H9 (cell line): ENCODE results near the gene TAP2. TPM values are rescaled to one million over a fixed set of nuclear protein-coding genes. Genes with fewer than 3 reads are reported as not detected.

Experiments used
- DNase-seq: peaks from one replicate; pipeline ENCODE4 v3.0.0-alpha.2; 2017
- H2AFZ ChIP-seq: one replicate; pipeline ENCODE4 v1.6.1; 2013; ENCODE audit warnings: mild to moderate bottlenecking, low read length, control low read depth, moderate library complexity
- H2AK5ac ChIP-seq: 2 replicates; pipeline ENCODE4 v1.6.1; 2013; ENCODE audit warnings: low read length, control low read depth, mixed read lengths; ENCODE audit not compliant: insufficient read length
- H2BK120ac ChIP-seq: one replicate; pipeline ENCODE4 v1.6.1; 2013; ENCODE audit warnings: low read depth, mild to moderate bottlenecking, low read length, control low read depth, inconsistent platforms; ENCODE audit not compliant: poor library complexity, severe bottlenecking
- H2BK12ac ChIP-seq: 2 replicates; pipeline ENCODE4 v1.6.1; 2013; ENCODE audit warnings: low read length, control low read depth, mixed read lengths, low read depth; ENCODE audit not compliant: insufficient read length
- H2BK15ac ChIP-seq: 2 replicates; pipeline ENCODE4 v1.6.1; 2013; ENCODE audit warnings: low read depth, low read length, control low read depth
- H2BK20ac ChIP-seq: one replicate; pipeline ENCODE4 v1.6.1; 2013; ENCODE audit warnings: low read depth, mild to moderate bottlenecking, low read length, control low read depth, inconsistent platforms; ENCODE audit not compliant: poor library complexity, severe bottlenecking
- H2BK5ac ChIP-seq: 2 replicates; pipeline ENCODE4 v1.6.1; 2013; ENCODE audit warnings: low read length, control low read depth, mixed read lengths; ENCODE audit not compliant: insufficient read length
- H3K14ac ChIP-seq: 2 replicates; pipeline ENCODE4 v1.6.1; 2013; ENCODE audit warnings: low read length, control low read depth; ENCODE audit not compliant: insufficient read depth
- H3K18ac ChIP-seq: 2 replicates; pipeline ENCODE4 v1.6.1; 2013; ENCODE audit warnings: low read depth, mild to moderate bottlenecking, mixed read lengths, low read length, control low read depth; ENCODE audit not compliant: insufficient read length
- H3K23ac ChIP-seq: 2 replicates; pipeline ENCODE4 v1.6.1; 2013; ENCODE audit warnings: low read length, control low read depth, mixed read lengths, low read depth; ENCODE audit not compliant: insufficient read length
- H3K23me2 ChIP-seq: 2 replicates; pipeline ENCODE4 v1.6.1; 2013; ENCODE audit warnings: low read depth, mild to moderate bottlenecking, mixed read lengths, low read length, control low read depth; ENCODE audit not compliant: insufficient read length, poor library complexity, severe bottlenecking
- H3K27ac ChIP-seq: 2 replicates; pipeline ENCODE4 v1.5.1; 2013; ENCODE audit warnings: low read length, control low read depth, mixed read lengths, low read depth; ENCODE audit not compliant: insufficient read length
- H3K27me3 ChIP-seq: 2 replicates; pipeline ENCODE4 v1.6.1; 2013; ENCODE audit warnings: low read length, control low read depth, inconsistent platforms; ENCODE audit not compliant: insufficient read depth
- H3K4ac ChIP-seq: 2 replicates; pipeline ENCODE4 v1.6.1; 2013; ENCODE audit warnings: low read depth, mild to moderate bottlenecking, control low read depth, inconsistent platforms, low read length, moderate library complexity
- H3K4me1 ChIP-seq: 2 replicates; pipeline ENCODE4 v1.6.1; 2013; ENCODE audit warnings: low read length, control low read depth, inconsistent platforms; ENCODE audit not compliant: insufficient read depth
- H3K4me2 ChIP-seq: 2 replicates; pipeline ENCODE4 v1.6.1; 2013; ENCODE audit warnings: low read length, control low read depth, mixed read lengths; ENCODE audit not compliant: insufficient read length, insufficient read depth
- H3K56ac ChIP-seq: 2 replicates; pipeline ENCODE4 v1.6.1; 2013; ENCODE audit warnings: low read depth, mild to moderate bottlenecking, mixed read lengths, low read length, control low read depth; ENCODE audit not compliant: insufficient read length
- H3K79me1 ChIP-seq: 2 replicates; pipeline ENCODE4 v1.6.1; 2013; ENCODE audit warnings: low read depth, mild to moderate bottlenecking, moderate library complexity, low read length, control low read depth, inconsistent platforms; ENCODE audit not compliant: insufficient read depth, poor library complexity, severe bottlenecking
- H3K79me2 ChIP-seq: 2 replicates; pipeline ENCODE4 v1.6.1; 2013; ENCODE audit warnings: low read length, control low read depth, inconsistent platforms; ENCODE audit not compliant: insufficient read depth
- H3K9ac ChIP-seq: 2 replicates; pipeline ENCODE4 v1.6.1; 2013; ENCODE audit warnings: low read length, control low read depth, mixed read lengths; ENCODE audit not compliant: insufficient read length; ENCODE audit errors: extremely low read depth
- H3K9me3 ChIP-seq: one replicate; pipeline ENCODE4 v1.6.1; 2013; ENCODE audit warnings: low read depth, low read length, inconsistent platforms; ENCODE audit not compliant: control insufficient read depth
- H3T11ph ChIP-seq: one replicate; pipeline ENCODE4 v1.6.1; 2013; ENCODE audit warnings: mild to moderate bottlenecking, low read length, control low read depth, inconsistent platforms
- H4K20me1 ChIP-seq: one replicate; pipeline ENCODE4 v1.6.1; 2013; ENCODE audit not compliant: control insufficient read depth, insufficient read length, insufficient read depth
- H4K5ac ChIP-seq: 2 replicates; pipeline ENCODE4 v1.6.1; 2013; ENCODE audit warnings: low read depth, mild to moderate bottlenecking, mixed read lengths, low read length, control low read depth; ENCODE audit not compliant: insufficient read length
- H4K8ac ChIP-seq: replicated peaks from 2 replicates; pipeline ENCODE4 v1.6.1; 2013; ENCODE audit warnings: low read length, control low read depth, mixed read lengths, low read depth; ENCODE audit not compliant: insufficient read length
- H4K91ac ChIP-seq: 2 replicates; pipeline ENCODE4 v1.6.1; 2013; ENCODE audit warnings: low read depth, mild to moderate bottlenecking, moderate library complexity, mixed read lengths, low read length, control low read depth; ENCODE audit not compliant: insufficient read length
- H3K27ac Mint-ChIP-seq, 3 experiments: 2 replicates in 2 of 3; 3 replicates in 1 of 3; pipeline ENCODE4 v1.8.0; 2020 to 2021; ENCODE audit warnings: mixed read lengths in 3 of 3, mild to moderate bottlenecking in 1 of 3, moderate library complexity in 1 of 3
- H3K27me3 Mint-ChIP-seq: 2 replicates; pipeline ENCODE4 v1.8.0; 2021; ENCODE audit warnings: low read depth, mild to moderate bottlenecking, moderate library complexity, mixed read lengths
- H3K36me3 Mint-ChIP-seq, 3 experiments: 2 replicates in 2 of 3; 3 replicates in 1 of 3; pipeline ENCODE4 v1.8.0; 2020 to 2021; ENCODE audit warnings: low read depth in 3 of 3, mixed read lengths in 3 of 3; ENCODE audit not compliant: insufficient read depth in 1 of 3
- H3K4me1 Mint-ChIP-seq, 2 experiments: 2 replicates each; pipeline ENCODE4 v1.8.0; 2020; ENCODE audit warnings: mixed read lengths in 2 of 2
- H3K4me3 Mint-ChIP-seq, 2 experiments: 2 replicates in 1 of 2; 3 replicates in 1 of 2; pipeline ENCODE4 v1.8.0; 2020 to 2021; ENCODE audit warnings: mild to moderate bottlenecking in 2 of 2, mixed read lengths in 2 of 2, moderate library complexity in 1 of 2
- H3K9me3 Mint-ChIP-seq, 2 experiments: 2 replicates in 1 of 2; 3 replicates in 1 of 2; pipeline ENCODE4 v1.8.0; 2020; ENCODE audit warnings: mild to moderate bottlenecking in 2 of 2, mixed read lengths in 2 of 2, moderate library complexity in 1 of 2
- WGBS: extraction: QIAGEN DNeasy Blood & Tissue Kit; methylation state at CpG from one replicate; pipeline ENCODE4 v1.1.7; 2013; ENCODE audit warnings: missing lambda C conversion rate, low lambda C conversion rate, mixed read lengths; ENCODE audit not compliant: insufficient read length; ENCODE audit errors: extremely low coverage; 5-methylcytosine and 5-hydroxymethylcytosine counted together
- total RNA-seq: library from RNA; stranded (reverse); gene quantifications from 2 replicates; pipeline ENCODE4 v1.2.1, GENCODE V29; 2021
- TF ChIP-seq, protein P1 (sequence below): fragments of 200-600 bp; sonication (generic); conservative IDR thresholded peaks from 3 replicates; pipeline ENCODE4 v1.8.0; 2021; ENCODE audit warnings: antibody characterized with exemption, mild to moderate bottlenecking

The TAP2 gene
- total RNA-seq, 1 experiment from 2014 or later, result 16.3 TPM

DNA sequence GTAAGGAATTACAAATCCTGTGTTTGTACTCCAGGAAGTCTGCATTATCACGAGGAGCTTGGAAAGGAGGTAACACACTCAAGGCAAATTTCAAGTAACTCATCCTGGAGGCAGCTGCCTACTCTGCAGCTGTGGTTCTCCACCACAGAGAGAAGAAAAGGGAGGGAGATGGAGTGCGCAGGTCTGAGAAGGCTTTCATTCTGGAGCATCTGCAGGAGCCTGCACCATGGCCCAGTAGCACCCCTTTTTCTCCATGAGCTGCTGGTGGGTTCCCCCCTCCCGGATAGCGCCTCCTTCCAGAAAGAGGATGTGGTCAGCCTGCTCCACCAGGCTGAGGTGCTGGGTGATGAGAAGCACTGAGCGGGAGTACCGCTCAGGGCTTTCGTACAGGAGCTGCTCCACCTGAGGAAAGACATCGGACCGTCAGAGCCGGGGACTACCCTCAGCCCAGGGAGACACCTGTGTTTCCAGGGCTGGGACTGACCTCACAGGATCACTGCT, 6.9 kb upstream of the TAP2 start:
- Histone ChIP-seq H3K56ac (no peak overlapping the region), H2BK20ac (no peak overlapping the region), H3K23me2 (peaks cover 11% of the 10 kb centered on the region), H4K5ac (no peak overlapping the region), H3K27ac (no peak overlapping the region), H3K23ac (no peak overlapping the region), H2BK120ac (no peak overlapping the region), H2AK5ac (no peak overlapping the region), H4K8ac (no peak overlapping the region), H3K4ac (no peak overlapping the region), H4K20me1 (no peaks in the 10 kb centered on the region), H3K27me3 (no peaks in the 10 kb centered on the region), H3K79me1 (no peaks in the 10 kb centered on the region), H2BK5ac (no peak overlapping the region), H3K9me3 (no peaks in the 10 kb centered on the region), H3K18ac (no peak overlapping the region), H2BK15ac (no peak overlapping the region), H4K91ac (no peak overlapping the region), H3K4me1 (peaks cover 2% of the 10 kb centered on the region; the same call in 1 of the 2 replicates), H3K14ac (no peak overlapping the region), H3K79me2 (no peaks in the 10 kb centered on the region), H3T11ph (no peak overlapping the region), H2BK12ac (no peak overlapping the region), H3K9ac (no peak overlapping the region), H3K4me2 (peak overlapping the region; percentile 63), H2AFZ (no peak overlapping the region)
- peaks cover 3% of the 10 kb centered on the region in 2 experiments for H3K4me1 Mint-ChIP-seq
- no peaks in the 10 kb centered on the region for H3K9me3 Mint-ChIP-seq
- H3K4me3 Mint-ChIP-seq, result peak overlapping the region in 1 of 2 experiments; percentile 92; a peak in 2 of 5 replicates
- peaks cover 2 to 47% (median 12%) of the 10 kb centered on the region in 3 experiments for H3K36me3 Mint-ChIP-seq
- TF ChIP-seq, protein P1, sequence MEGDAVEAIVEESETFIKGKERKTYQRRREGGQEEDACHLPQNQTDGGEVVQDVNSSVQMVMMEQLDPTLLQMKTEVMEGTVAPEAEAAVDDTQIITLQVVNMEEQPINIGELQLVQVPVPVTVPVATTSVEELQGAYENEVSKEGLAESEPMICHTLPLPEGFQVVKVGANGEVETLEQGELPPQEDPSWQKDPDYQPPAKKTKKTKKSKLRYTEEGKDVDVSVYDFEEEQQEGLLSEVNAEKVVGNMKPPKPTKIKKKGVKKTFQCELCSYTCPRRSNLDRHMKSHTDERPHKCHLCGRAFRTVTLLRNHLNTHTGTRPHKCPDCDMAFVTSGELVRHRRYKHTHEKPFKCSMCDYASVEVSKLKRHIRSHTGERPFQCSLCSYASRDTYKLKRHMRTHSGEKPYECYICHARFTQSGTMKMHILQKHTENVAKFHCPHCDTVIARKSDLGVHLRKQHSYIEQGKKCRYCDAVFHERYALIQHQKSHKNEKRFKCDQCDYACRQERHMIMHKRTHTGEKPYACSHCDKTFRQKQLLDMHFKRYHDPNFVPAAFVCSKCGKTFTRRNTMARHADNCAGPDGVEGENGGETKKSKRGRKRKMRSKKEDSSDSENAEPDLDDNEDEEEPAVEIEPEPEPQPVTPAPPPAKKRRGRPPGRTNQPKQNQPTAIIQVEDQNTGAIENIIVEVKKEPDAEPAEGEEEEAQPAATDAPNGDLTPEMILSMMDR, result no peak
- H3K27me3 Mint-ChIP-seq, result peaks cover 26% of the 10 kb centered on the region
- no peak for DNase-seq
- no CpG with 5 or more reads among the region's 10 CpGs for WGBS
- no peak overlapping the region for H3K27ac Mint-ChIP-seq
